OCI-LY1 (cell line): Measurements from ENCODE around the gene ROR1.

ENCODE experiments used
- H2AFZ ChIP-seq: fragments of 200-600 bp; sonication (generic), shearing (Covaris generic); 2 replicates; pipeline ENCODE4 v1.6.0; 2014; ENCODE audit warnings: antibody characterized with exemption, mild to moderate bottlenecking, low read length
- H3F3A ChIP-seq: fragments of 200-600 bp; sonication (generic), shearing (Covaris generic); 2 replicates; pipeline ENCODE4 v1.6.0; 2014; ENCODE audit warnings: mild to moderate bottlenecking, antibody characterized with exemption, low read length, moderate library complexity; ENCODE audit not compliant: insufficient read depth
- H3K27ac ChIP-seq: fragments of 200-600 bp; sonication (generic); 2 replicates; pipeline ENCODE4 v1.5.1; 2014; ENCODE audit warnings: low read length, mixed run types, mild to moderate bottlenecking, low read depth; ENCODE audit not compliant: poor library complexity, severe bottlenecking
- H3K27me3 ChIP-seq: fragments of 200-600 bp; sonication (generic); 2 replicates; pipeline ENCODE4 v1.6.0; 2014; ENCODE audit warnings: antibody characterized with exemption, mild to moderate bottlenecking, low read length, moderate library complexity; ENCODE audit not compliant: insufficient read depth
- H3K36me3 ChIP-seq: fragments of 200-600 bp; sonication (generic); 2 replicates; pipeline ENCODE4 v1.6.1; 2014; ENCODE audit warnings: mild to moderate bottlenecking, antibody characterized with exemption, low read length, moderate library complexity, mixed read lengths; ENCODE audit not compliant: insufficient read depth
- H3K4me1 ChIP-seq: fragments of 200-600 bp; sonication (generic); 2 replicates; pipeline ENCODE4 v1.5.1; 2014; ENCODE audit warnings: mild to moderate bottlenecking, low read length, moderate library complexity; ENCODE audit not compliant: insufficient read depth, severe bottlenecking
- H3K4me2 ChIP-seq: fragments of 200-600 bp; sonication (generic), shearing (Covaris generic); 2 replicates; pipeline ENCODE4 v1.6.1; 2014; ENCODE audit warnings: low read length
- H3K4me3 ChIP-seq: fragments of 200-600 bp; sonication (generic); 2 replicates; pipeline ENCODE4 v1.5.1; 2014; ENCODE audit warnings: low read length, low read depth, mild to moderate bottlenecking, mixed read lengths; ENCODE audit not compliant: poor library complexity, severe bottlenecking
- H3K79me2 ChIP-seq: fragments of 200-600 bp; shearing (Covaris generic); 2 replicates; pipeline ENCODE4 v1.6.1; 2016; ENCODE audit warnings: mixed run types, low read length, mixed read lengths; ENCODE audit not compliant: insufficient read depth
- H3K9ac ChIP-seq: fragments of 200-600 bp; sonication (generic), shearing (Covaris generic); 2 replicates; pipeline ENCODE4 v1.6.1; 2014; ENCODE audit warnings: mild to moderate bottlenecking, low read length, mixed read lengths
- H3K9me2 ChIP-seq: fragments of 200-600 bp; sonication (generic), shearing (Covaris generic); 2 replicates; pipeline ENCODE4 v1.6.1; 2014; ENCODE audit warnings: low read depth, mild to moderate bottlenecking, low read length, mixed read lengths
- H3K9me3 ChIP-seq: fragments of 200-600 bp; shearing (Covaris generic); 2 replicates; pipeline ENCODE4 v1.6.1; 2014; ENCODE audit warnings: low read length, mixed read lengths
- H4K20me1 ChIP-seq: fragments of 200-600 bp; sonication (generic), shearing (Covaris generic); 2 replicates; pipeline ENCODE4 v1.6.0; 2016; ENCODE audit warnings: mild to moderate bottlenecking, low read length; ENCODE audit not compliant: insufficient read depth
- CTCF ChIP-seq: fragments of 200-600 bp; sonication (generic), shearing (Covaris generic); IDR thresholded peaks from 2 replicates; pipeline ENCODE4 v1.5.1; 2017; ENCODE audit warnings: mild to moderate bottlenecking, antibody characterized with exemption, low read length, moderate library complexity, mixed read lengths
- EZH2 ChIP-seq: fragments of 200-600 bp; sonication (generic), shearing (Covaris generic); IDR thresholded peaks from 2 replicates; pipeline ENCODE4 v1.8.0; 2017; ENCODE audit warnings: borderline replicate concordance, mixed run types, mild to moderate bottlenecking, antibody characterized with exemption, low read length, moderate library complexity, mixed read lengths

ROR1 gene

GRCh38 chr1:63958556-63958955, 184.7 kb downstream of the ROR1 start:
- Histone ChIP-seq H3K4me3 (no peak overlapping the region), H3K9me2 (no peaks in the 10 kb centered on the region), H3K9ac (no peak overlapping the region), H3K27me3 (0 out of 2 replicates have a peak, but pooled peaks cover 3% of the 10 kb centered on the region), H3K27ac (no peak overlapping the region), H3K4me2 (no peak overlapping the region), H3K9me3 (no peaks in the 10 kb centered on the region), H3K4me1 (no peaks in the 10 kb centered on the region), H3F3A (no peaks in the 10 kb centered on the region), H4K20me1 (no peaks in the 10 kb centered on the region), H3K79me2 (no peaks in the 10 kb centered on the region), H3K36me3 (no peaks in the 10 kb centered on the region), H2AFZ (no peak overlapping the region)
- TF ChIP-seq CTCF: no peak
- no peak for TF ChIP-seq EZH2

- Histone ChIP-seq H3K4me1 (no peaks in the 10 kb centered on the region), H3K4me2 (no peak overlapping the region), H3K27ac (no peak overlapping the region), H3K79me2 (no peaks in the 10 kb centered on the region), H3F3A (no peaks in the 10 kb centered on the region), H3K9me2 (no peaks in the 10 kb centered on the region), H3K9ac (no peak overlapping the region), H3K4me3 (no peak overlapping the region), H2AFZ (no peak overlapping the region), H3K9me3 (no peaks in the 10 kb centered on the region), H4K20me1 (no peaks in the 10 kb centered on the region), H3K27me3 (0 out of 2 replicates have a peak, but pooled peaks cover 3% of the 10 kb centered on the region), H3K36me3 (no peaks in the 10 kb centered on the region)
- TF ChIP-seq CTCF: no peak
- no peak for TF ChIP-seq EZH2
Measured at GRCh38 chr1:63960326-63960725, 186.5 kb downstream of the ROR1 start.

DNA sequence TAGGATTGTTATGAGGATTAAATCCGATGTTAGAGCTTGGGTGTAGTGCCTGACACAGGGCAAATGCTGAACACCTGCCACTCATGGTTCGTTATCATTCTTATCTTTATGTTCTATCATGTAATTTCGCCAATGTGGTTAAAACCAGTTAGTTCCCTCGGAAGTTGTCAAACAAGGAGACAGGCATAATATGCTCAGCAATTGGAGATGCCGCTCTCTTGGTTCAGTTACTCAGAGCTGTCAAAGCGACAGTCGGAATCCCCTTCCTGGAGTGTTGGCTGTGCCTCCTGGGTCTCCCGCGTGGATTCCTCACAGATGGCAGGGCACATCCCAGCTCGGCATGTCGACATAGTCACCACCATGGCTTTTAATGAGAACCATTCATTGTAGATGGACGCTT, 192.2 kb downstream of the ROR1 start:
- no peaks in the 10 kb centered on the region for H3K27me3 ChIP-seq
- H3K9me2 ChIP-seq: no peaks in the 10 kb centered on the region
- no peak overlapping the region for H3K4me3 ChIP-seq
- H3K36me3 ChIP-seq: no peaks in the 10 kb centered on the region
- TF ChIP-seq CTCF (no peak), EZH2 (no peak)
- no peak overlapping the region for H2AFZ ChIP-seq
- H4K20me1 ChIP-seq: no peaks in the 10 kb centered on the region
- H3K79me2 ChIP-seq: no peaks in the 10 kb centered on the region
- H3K9me3 ChIP-seq: no peaks in the 10 kb centered on the region
- no peak overlapping the region for H3K9ac ChIP-seq
- no peaks in the 10 kb centered on the region for H3F3A ChIP-seq
- no peaks in the 10 kb centered on the region for H3K4me1 ChIP-seq
- H3K4me2 ChIP-seq: no peak overlapping the region
- H3K27ac ChIP-seq: no peak overlapping the region
